GM12801 (cell line): Measurements from ENCODE around the gene CRADD.

Source experiments
- CTCF ChIP-seq: IDR thresholded peaks from one replicate; pipeline ENCODE4 v1.5.1; 2011; ENCODE audit warnings: control low read depth; ENCODE audit not compliant: insufficient read length; ENCODE audit errors: extremely low read depth

CRADD gene

GRCh38 chr12:93738199-93739058 is 61.3 kb downstream of the CRADD start:
- TF ChIP-seq CTCF: no peak

- TF ChIP-seq CTCF: no peak
These were observed 63.6 kb downstream of the CRADD start for GRCh38 chr12:93740751-93741150.

GRCh38 chr12:93741659-93742109 is 64.5 kb downstream of the CRADD start:
- no peak for TF ChIP-seq CTCF

GRCh38 chr12:93742110-93742934 is 65.1 kb downstream of the CRADD start:
- no peak for TF ChIP-seq CTCF

- no peak for TF ChIP-seq CTCF
These were observed 66.2 kb downstream of the CRADD start for GRCh38 chr12:93743229-93743998.

GRCh38 chr12:93743999-93744689 is 67.0 kb downstream of the CRADD start:
- no peak for TF ChIP-seq CTCF
